K562 (cell line): ENCODE measurements around the gene BAIAP2. TPM values are rescaled to one million over a fixed set of nuclear protein-coding genes. Genes with fewer than 3 reads are reported as not detected.

Experiments
- ATAC-seq: fragments of 200-7000 bp; cut with Tn5 transposase; 3 replicates; pipeline ENCODE4 v1.9.1; 2020; ENCODE audit warnings: moderate library complexity
- BruUV-seq: library from RNA; stranded (reverse); fragments of 400-500 nt; replicated peaks from 2 replicates; lab custom pipeline; 2021; lab: Mats Ljungman, UMichigan
- CTCF ChIA-PET: fragments of 300-600 bp; formaldehyde crosslinking; extraction: SDS; loops from one replicate; lab custom pipeline; 2021; ENCODE audit warnings: low intra/inter-chr PET ratio; lab: Yijun Ruan, JAX
- POLR2A ChIA-PET: fragments of 300-600, 350-650 bp; sonication (Branson Sonifier 250); formaldehyde crosslinking; extraction: SDS; loops from one replicate; lab custom pipeline; 2021; ENCODE audit warnings: antibody characterized with exemption, inconsistent platforms; lab: Yijun Ruan, JAX
- DNase-seq, 4 experiments: peaks; one replicate each; pipeline versions ENCODE4 v3.0.0 to v3.0.0-alpha.2; 2011 to 2018; ENCODE audit warnings: low spot score in 3 of 4, mixed read lengths in 3 of 4; ENCODE audit errors: extremely low read depth in 1 of 4
- FAIRE-seq: peaks from 2 replicates; lab custom pipeline; 2011; peaks lifted over from hg19 to GRCh38; lab: Jason Lieb, UNC
- H2AFZ ChIP-seq: 2 replicates; pipeline ENCODE4 v1.6.0; 2011; ENCODE audit warnings: low read depth, low read length, control low read depth, inconsistent platforms
- H3K27ac ChIP-seq: fragments of 200-600 bp; 3 replicates; pipeline ENCODE4 v1.8.0; 2011; ENCODE audit warnings: low read depth, mild to moderate bottlenecking, control low read depth, inconsistent platforms, low read length, moderate library complexity, mixed read lengths; ENCODE audit errors: extremely low read depth
- H3K27me3 ChIP-seq, 2 experiments: fragments of 300-600 bp in 1 of 2; 2 replicates in 1 of 2; 3 replicates in 1 of 2; pipeline versions ENCODE4 v1.6.0 to v1.8.0; 2011; ENCODE audit warnings: inconsistent platforms in 2 of 2, low read length in 2 of 2, mild to moderate bottlenecking in 1 of 2, mixed read lengths in 1 of 2, moderate library complexity in 1 of 2; ENCODE audit not compliant: control insufficient read depth in 2 of 2, insufficient read depth in 2 of 2
- H3K36me3 ChIP-seq: fragments of 300-600 bp; 3 replicates; pipeline ENCODE4 v1.8.0; 2011; ENCODE audit warnings: mild to moderate bottlenecking, low read length, inconsistent platforms; ENCODE audit not compliant: control insufficient read depth, insufficient read depth
- H3K4me1 ChIP-seq, 2 experiments: fragments of 200-600 bp in 1 of 2; replicated peaks in 1 of 2; 2 replicates in 1 of 2; 3 replicates in 1 of 2; pipeline versions ENCODE4 v1.5.1 to v1.8.0; 2011; ENCODE audit warnings: inconsistent platforms in 2 of 2, low read length in 2 of 2, mild to moderate bottlenecking in 1 of 2, mixed read lengths in 1 of 2, moderate library complexity in 1 of 2; ENCODE audit not compliant: control insufficient read depth in 2 of 2, insufficient read depth in 2 of 2
- H3K4me2 ChIP-seq: 2 replicates; pipeline ENCODE4 v1.6.1; 2011; ENCODE audit warnings: low read length, control low read depth, inconsistent platforms, mixed read lengths; ENCODE audit not compliant: insufficient read depth
- H3K4me3 ChIP-seq: fragments of 200-600 bp; sonication (generic), shearing (Covaris generic); 2 replicates; pipeline ENCODE4 v1.5.1; 2016; ENCODE audit warnings: control low read depth, inconsistent platforms
- H3K79me2 ChIP-seq: fragments of 200-600 bp; 3 replicates; pipeline ENCODE4 v1.8.0; 2011; ENCODE audit warnings: low read length, inconsistent platforms; ENCODE audit not compliant: control insufficient read depth, insufficient read depth
- H3K9ac ChIP-seq, 2 experiments: 2 replicates each; pipeline versions ENCODE4 v1.6.0 to v1.6.1; 2011; ENCODE audit warnings: low read depth in 2 of 2, low read length in 2 of 2, control low read depth in 1 of 2, inconsistent platforms in 1 of 2, mild to moderate bottlenecking in 1 of 2, mixed read lengths in 1 of 2; ENCODE audit not compliant: insufficient read depth in 1 of 2
- H3K9me1 ChIP-seq: one replicate; pipeline ENCODE4 v1.6.0; 2011; ENCODE audit warnings: inconsistent platforms, mild to moderate bottlenecking, low read length, moderate library complexity; ENCODE audit not compliant: control insufficient read depth, insufficient read depth
- H3K9me3 ChIP-seq: replicated peaks from 2 replicates; pipeline ENCODE4 v1.5.1; 2011; ENCODE audit warnings: low read depth, low read length, inconsistent platforms; ENCODE audit not compliant: control insufficient read depth, insufficient read depth
- H4K20me1 ChIP-seq: replicated peaks from 2 replicates; pipeline ENCODE4 v1.6.1; 2011; ENCODE audit warnings: low read length, inconsistent platforms, mixed read lengths; ENCODE audit not compliant: control insufficient read depth, insufficient read depth
- CBX3 ChIP-seq, 2 experiments: IDR thresholded peaks; 1 replicate in 1 of 2; 2 replicates in 1 of 2; pipeline ENCODE4 v1.6.1; 2012; ENCODE audit warnings: inconsistent platforms in 2 of 2, low read length in 2 of 2, borderline replicate concordance in 1 of 2, control low read depth in 1 of 2
- CXXC5 ChIP-seq: fragments of 250-450 bp; sonication (Bioruptor Pico); IDR thresholded peaks from 2 replicates; pipeline ENCODE4 v1.8.0; 2022; ENCODE audit warnings: inconsistent platforms, mild to moderate bottlenecking, moderate library complexity
- HDAC2 ChIP-seq: fragments of 450-650 bp; IDR thresholded peaks from 2 replicates; pipeline ENCODE4 v1.6.1; 2016; ENCODE audit warnings: mild to moderate bottlenecking
- NR2F6 ChIP-seq: fragments of 450-650 bp; formaldehyde crosslinking; IDR thresholded peaks from 2 replicates; pipeline ENCODE4 v1.4.0; 2020; ENCODE audit warnings: mild to moderate bottlenecking
- PHF21A ChIP-seq: fragments of 450-650 bp; IDR thresholded peaks from 2 replicates; pipeline ENCODE4 v1.6.1; 2017; ENCODE audit warnings: low read depth, borderline replicate concordance
- PTRF ChIP-seq: fragments of 450-650 bp; IDR thresholded peaks from 2 replicates; pipeline ENCODE4 v1.6.1; 2016; ENCODE audit warnings: mild to moderate bottlenecking, missing genetic modification characterization, missing compliant biosample characterization
- TAF9B ChIP-seq: fragments of 450-650 bp; IDR thresholded peaks from 2 replicates; pipeline ENCODE4 v1.6.1; 2018; ENCODE audit warnings: mild to moderate bottlenecking; ENCODE audit not compliant: partially characterized antibody
- ZFP36 ChIP-seq: fragments of 150-350 bp; IDR thresholded peaks from 2 replicates; pipeline ENCODE4 v1.6.1; 2018; ENCODE audit warnings: low read length, low read depth; ENCODE audit not compliant: partially characterized antibody
- ZNF217 ChIP-seq: sonication (generic); formaldehyde crosslinking; IDR thresholded peaks from 2 replicates; pipeline ENCODE4 v1.8.0; 2022; ENCODE audit warnings: mild to moderate bottlenecking, missing genetic modification reagents
- WGBS: fragments of 100-300 bp; shearing (Covaris generic); methylation state at CpG from one replicate; pipeline ENCODE4 v1.1.6; 2016; ENCODE audit warnings: low coverage, mixed read lengths; ENCODE audit not compliant: insufficient coverage; ENCODE audit errors: missing lambda C conversion rate; 5-methylcytosine and 5-hydroxymethylcytosine counted together
- in situ Hi-C: fragments of 300-500 bp; cut with MboI; formaldehyde crosslinking; loops from 4 replicates; pipeline ENCODE4 v1.15.0; 2018; ENCODE audit warnings: inconsistent platforms, mixed read lengths
- intact Hi-C: fragments of 100-400 bp; cut with micrococcal nuclease; formaldehyde crosslinking; loops from 2 replicates; pipeline ENCODE4 v1.14.2; 2022
- polyA plus RNA-seq, 8 experiments: library from polyadenylated mRNA; depleted of rRNA in 4 of 8; stranded (reverse) in 5 of 8; unstranded in 3 of 8; fragments of >200 nt; fragmentation: Nextera tagmentation in 2 of 8; fragmentation: Illumina TruSeq in 1 of 8; extraction: Ambion mirVana in 2 of 8; extraction: Trizol in 1 of 8; gene quantifications; 2 replicates each; pipeline versions ENCODE4 v1.2.1 to v1.2.3, GENCODE V29; 2011 to 2014; ENCODE audit warnings: inconsistent platforms in 1 of 8, missing spikeins in 1 of 8
- total RNA-seq, 7 experiments: library from RNA; depleted of rRNA in 6 of 7; stranded (reverse); fragments of >200 nt in 6 of 7; fragmentation: Illumina TruSeq in 2 of 7; extraction: Trizol in 2 of 7; gene quantifications; 2 replicates each; pipeline versions ENCODE4 v1.2.1 to v1.2.3, GENCODE V29; 2011 to 2021; ENCODE audit warnings: low replicate concordance in 1 of 7
- TF ChIP-seq, protein P1 (sequence below): sonication (generic); formaldehyde crosslinking; IDR thresholded peaks from 2 replicates; pipeline ENCODE4 v1.8.0; 2022; ENCODE audit warnings: mild to moderate bottlenecking, missing genetic modification reagents
- TF ChIP-seq, protein P2 (sequence below): fragments of 250-450 bp; sonication (Bioruptor Pico); IDR thresholded peaks from 2 replicates; pipeline ENCODE4 v1.9.0; 2021; ENCODE audit warnings: mild to moderate bottlenecking
- TF ChIP-seq, protein P3 (sequence below), 2 experiments: fragments of 150-350 bp in 1 of 2; IDR thresholded peaks; 2 replicates each; pipeline ENCODE4 v1.6.1; 2012 to 2016; ENCODE audit warnings: low read depth in 2 of 2, low read length in 2 of 2, mild to moderate bottlenecking in 1 of 2, moderate library complexity in 1 of 2
- TF ChIP-seq, protein P4 (sequence below): fragments of 250-450 bp; sonication (Bioruptor Pico); IDR thresholded peaks from 2 replicates; pipeline ENCODE4 v1.4.0; 2020; ENCODE audit warnings: borderline replicate concordance

The BAIAP2 gene
- total and polyA plus RNA-seq, 9 of the 15 experiments (the other 6 are each of a cell fraction or from before 2014, with no cell fraction given), result 2.3 to 51.6 (median 18.4) TPM

DNA sequence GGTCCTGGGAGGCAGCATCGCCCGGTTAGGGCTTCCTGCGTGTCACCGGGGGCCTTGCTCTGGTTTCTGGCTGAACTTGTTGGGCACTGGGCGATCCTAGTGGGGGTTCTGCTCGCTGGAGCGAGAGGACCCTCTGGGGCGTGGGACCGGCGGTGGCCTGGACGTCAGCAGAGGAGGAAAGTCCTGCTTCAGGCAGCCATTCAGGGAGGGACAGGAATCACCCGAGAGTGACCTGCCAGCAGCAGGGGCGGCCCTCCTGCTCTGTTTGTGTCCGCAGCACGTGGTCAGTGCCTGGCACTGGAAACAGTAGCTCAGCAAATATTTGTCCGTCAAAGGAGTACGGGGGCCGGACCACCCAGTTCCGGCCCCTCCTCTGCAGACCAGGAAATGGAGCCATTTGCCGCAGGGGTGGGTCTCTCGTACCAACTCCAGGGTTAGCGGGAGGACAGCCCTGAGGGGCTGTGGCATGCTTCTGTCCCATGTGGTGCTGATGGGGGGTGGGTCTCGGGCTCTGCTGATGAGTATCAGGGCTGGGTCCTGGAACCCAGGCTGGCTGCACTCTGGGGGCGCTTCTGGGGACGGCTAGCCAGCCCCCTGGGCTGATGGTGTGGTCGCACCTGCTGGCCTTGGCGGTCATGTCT, 48.3 kb downstream of the BAIAP2 start (continued):
- TF ChIP-seq ZNF217, result no peak
- TF ChIP-seq, protein P1, sequence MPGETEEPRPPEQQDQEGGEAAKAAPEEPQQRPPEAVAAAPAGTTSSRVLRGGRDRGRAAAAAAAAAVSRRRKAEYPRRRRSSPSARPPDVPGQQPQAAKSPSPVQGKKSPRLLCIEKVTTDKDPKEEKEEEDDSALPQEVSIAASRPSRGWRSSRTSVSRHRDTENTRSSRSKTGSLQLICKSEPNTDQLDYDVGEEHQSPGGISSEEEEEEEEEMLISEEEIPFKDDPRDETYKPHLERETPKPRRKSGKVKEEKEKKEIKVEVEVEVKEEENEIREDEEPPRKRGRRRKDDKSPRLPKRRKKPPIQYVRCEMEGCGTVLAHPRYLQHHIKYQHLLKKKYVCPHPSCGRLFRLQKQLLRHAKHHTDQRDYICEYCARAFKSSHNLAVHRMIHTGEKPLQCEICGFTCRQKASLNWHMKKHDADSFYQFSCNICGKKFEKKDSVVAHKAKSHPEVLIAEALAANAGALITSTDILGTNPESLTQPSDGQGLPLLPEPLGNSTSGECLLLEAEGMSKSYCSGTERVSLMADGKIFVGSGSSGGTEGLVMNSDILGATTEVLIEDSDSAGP, result no peak
- TF ChIP-seq, protein P2, sequence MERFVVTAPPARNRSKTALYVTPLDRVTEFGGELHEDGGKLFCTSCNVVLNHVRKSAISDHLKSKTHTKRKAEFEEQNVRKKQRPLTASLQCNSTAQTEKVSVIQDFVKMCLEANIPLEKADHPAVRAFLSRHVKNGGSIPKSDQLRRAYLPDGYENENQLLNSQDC (CRISPR knock-in tag), result no peak
- no peak for TF ChIP-seq PTRF (tag)
- no peak for TF ChIP-seq CXXC5 (CRISPR knock-in tag)
- TF ChIP-seq PHF21A, result no peak
- no peak for TF ChIP-seq HDAC2

DNA sequence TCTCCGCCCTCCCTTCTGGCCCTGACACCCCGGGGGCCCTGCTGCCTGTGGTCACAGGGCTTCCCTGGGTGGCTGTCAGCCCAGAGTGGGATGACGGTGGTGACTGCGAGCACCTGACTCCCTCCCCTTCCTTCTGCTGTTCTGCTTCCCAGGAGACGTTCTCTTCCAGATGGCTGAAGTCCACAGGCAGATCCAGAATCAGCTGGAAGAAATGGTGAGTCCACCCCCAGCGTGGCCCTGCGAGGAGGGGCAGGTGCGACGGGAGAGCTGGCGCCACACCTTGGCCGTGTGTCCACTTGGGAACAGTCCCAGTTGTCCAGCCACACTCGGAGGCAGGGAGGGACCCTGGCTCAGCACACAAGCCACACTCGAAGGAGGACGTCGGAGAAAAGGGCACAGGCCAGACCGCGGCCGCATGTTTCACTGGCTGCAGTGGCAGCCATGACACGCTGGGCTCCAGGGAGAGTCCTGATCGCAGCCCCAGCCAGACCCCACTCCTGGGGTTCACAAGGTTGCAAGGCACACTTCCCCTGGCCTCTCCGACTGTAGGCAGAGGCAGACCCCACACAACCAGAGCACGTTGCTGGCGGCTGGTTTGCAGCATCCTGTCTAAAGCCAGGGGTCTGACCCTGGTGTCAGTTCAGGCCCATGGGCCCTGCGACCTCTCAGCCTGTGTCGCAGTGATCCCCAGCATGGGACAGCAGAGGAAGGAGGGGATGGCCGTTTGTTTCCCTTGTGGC, 49.9 kb downstream of the BAIAP2 start:
- H3K4me2 ChIP-seq, result no peak overlapping the region
- WGBS, result 86% methylated on average over 21 of the region's 26 CpGs
- H3K4me3 ChIP-seq, result no peak overlapping the region
- no peak overlapping the region for H3K27ac ChIP-seq
- DNase-seq (no peak), FAIRE-seq (no peak), ATAC-seq (no peak)
- no TSS peak for BruUV-seq
- H2AFZ ChIP-seq, result no peak overlapping the region
- H3K27me3 ChIP-seq, result no peaks in the 10 kb centered on the region
- H3K36me3 ChIP-seq, result peaks cover 57% of the 10 kb centered on the region; the same call in 2 of the 3 replicates
- ChIA-PET POLR2A (interaction anchor here (0.7 kb wide), 1 partner anchor 10 kb away, joined by 3 read pairs; no protein-coding TSS in a partner anchor), CTCF (no interaction called here)
- H3K4me1 ChIP-seq, result peaks cover 1 to 61% of the 10 kb centered on the region in 2 experiments; a peak in 4 of 5 replicates
- no peaks in the 10 kb centered on the region for H3K79me2 ChIP-seq
- H3K9me3 ChIP-seq, result no peaks in the 10 kb centered on the region
- no peak overlapping the region for H3K9ac ChIP-seq
- H3K9me1 ChIP-seq, result no peaks in the 10 kb centered on the region
- no peaks in the 10 kb centered on the region for H4K20me1 ChIP-seq
- in situ Hi-C loops, result no loop called here
- intact Hi-C loops, result no loop called here
- TF ChIP-seq ZFP36 (no peak), TAF9B (no peak), CBX3 (IDR thresholded peaks at IDR 0.05; ENCODE audit: borderline replicate concordance in 1 of 2, low read length in 2 of 2) (no peak), NR2F6 (CRISPR knock-in tag) (no peak)
- TF ChIP-seq, protein P3, sequence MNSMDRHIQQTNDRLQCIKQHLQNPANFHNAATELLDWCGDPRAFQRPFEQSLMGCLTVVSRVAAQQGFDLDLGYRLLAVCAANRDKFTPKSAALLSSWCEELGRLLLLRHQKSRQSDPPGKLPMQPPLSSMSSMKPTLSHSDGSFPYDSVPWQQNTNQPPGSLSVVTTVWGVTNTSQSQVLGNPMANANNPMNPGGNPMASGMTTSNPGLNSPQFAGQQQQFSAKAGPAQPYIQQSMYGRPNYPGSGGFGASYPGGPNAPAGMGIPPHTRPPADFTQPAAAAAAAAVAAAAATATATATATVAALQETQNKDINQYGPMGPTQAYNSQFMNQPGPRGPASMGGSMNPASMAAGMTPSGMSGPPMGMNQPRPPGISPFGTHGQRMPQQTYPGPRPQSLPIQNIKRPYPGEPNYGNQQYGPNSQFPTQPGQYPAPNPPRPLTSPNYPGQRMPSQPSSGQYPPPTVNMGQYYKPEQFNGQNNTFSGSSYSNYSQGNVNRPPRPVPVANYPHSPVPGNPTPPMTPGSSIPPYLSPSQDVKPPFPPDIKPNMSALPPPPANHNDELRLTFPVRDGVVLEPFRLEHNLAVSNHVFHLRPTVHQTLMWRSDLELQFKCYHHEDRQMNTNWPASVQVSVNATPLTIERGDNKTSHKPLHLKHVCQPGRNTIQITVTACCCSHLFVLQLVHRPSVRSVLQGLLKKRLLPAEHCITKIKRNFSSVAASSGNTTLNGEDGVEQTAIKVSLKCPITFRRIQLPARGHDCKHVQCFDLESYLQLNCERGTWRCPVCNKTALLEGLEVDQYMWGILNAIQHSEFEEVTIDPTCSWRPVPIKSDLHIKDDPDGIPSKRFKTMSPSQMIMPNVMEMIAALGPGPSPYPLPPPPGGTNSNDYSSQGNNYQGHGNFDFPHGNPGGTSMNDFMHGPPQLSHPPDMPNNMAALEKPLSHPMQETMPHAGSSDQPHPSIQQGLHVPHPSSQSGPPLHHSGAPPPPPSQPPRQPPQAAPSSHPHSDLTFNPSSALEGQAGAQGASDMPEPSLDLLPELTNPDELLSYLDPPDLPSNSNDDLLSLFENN (IDR thresholded peaks at IDR 0.05; ENCODE audit: low read depth in 2 of 2, low read length in 2 of 2), result no peak
- TF ChIP-seq, protein P4, sequence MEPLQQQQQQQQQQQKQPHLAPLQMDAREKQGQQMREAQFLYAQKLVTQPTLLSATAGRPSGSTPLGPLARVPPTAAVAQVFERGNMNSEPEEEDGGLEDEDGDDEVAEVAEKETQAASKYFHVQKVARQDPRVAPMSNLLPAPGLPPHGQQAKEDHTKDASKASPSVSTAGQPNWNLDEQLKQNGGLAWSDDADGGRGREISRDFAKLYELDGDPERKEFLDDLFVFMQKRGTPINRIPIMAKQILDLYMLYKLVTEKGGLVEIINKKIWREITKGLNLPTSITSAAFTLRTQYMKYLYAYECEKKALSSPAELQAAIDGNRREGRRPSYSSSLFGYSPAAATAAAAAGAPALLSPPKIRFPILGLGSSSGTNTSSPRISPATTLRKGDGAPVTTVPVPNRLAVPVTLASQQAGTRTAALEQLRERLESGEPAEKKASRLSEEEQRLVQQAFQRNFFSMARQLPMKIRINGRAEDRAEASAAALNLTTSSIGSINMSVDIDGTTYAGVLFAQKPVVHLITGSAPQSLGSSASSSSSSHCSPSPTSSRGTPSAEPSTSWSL (CRISPR knock-in tag), result no peak
